DOHH2 (cell line): ENCODE data around the gene SLC9A8.

Source experiments
- H3F3A ChIP-seq: fragments of 200-600 bp; sonication (generic), shearing (Covaris generic); 2 replicates; pipeline ENCODE4 v1.6.0; 2016; ENCODE audit warnings: antibody characterized with exemption, mild to moderate bottlenecking; ENCODE audit not compliant: control insufficient read depth, insufficient read depth
- H3K27ac ChIP-seq: fragments of 200-600 bp; sonication (generic); 2 replicates; pipeline ENCODE4 v1.5.1; 2014; ENCODE audit warnings: low read depth, mild to moderate bottlenecking, low read length, moderate library complexity
- H3K27me3 ChIP-seq: fragments of 200-600 bp; sonication (generic); 2 replicates; pipeline ENCODE4 v1.6.1; 2014; ENCODE audit warnings: mild to moderate bottlenecking, low read length, mixed read lengths; ENCODE audit not compliant: control insufficient read depth
- H3K36me3 ChIP-seq: fragments of 200-600 bp; sonication (generic); 2 replicates; pipeline ENCODE4 v1.6.1; 2014; ENCODE audit warnings: mild to moderate bottlenecking, low read length, moderate library complexity, mixed read lengths; ENCODE audit not compliant: control insufficient read depth
- H3K4me1 ChIP-seq: fragments of 200-600 bp; sonication (generic); 2 replicates; pipeline ENCODE4 v1.6.1; 2014; ENCODE audit warnings: mild to moderate bottlenecking, low read length, mixed read lengths; ENCODE audit not compliant: control insufficient read depth
- H3K4me2 ChIP-seq: fragments of 200-600 bp; sonication (generic); 2 replicates; pipeline ENCODE4 v1.6.0; 2014; ENCODE audit warnings: mild to moderate bottlenecking, low read length, moderate library complexity
- H3K4me3 ChIP-seq: fragments of 200-600 bp; sonication (generic); 2 replicates; pipeline ENCODE4 v1.5.1; 2014; ENCODE audit warnings: mild to moderate bottlenecking, low read length, mixed read lengths
- H3K79me2 ChIP-seq: fragments of 200-600 bp; sonication (generic); 2 replicates; pipeline ENCODE4 v1.6.1; 2014; ENCODE audit warnings: mild to moderate bottlenecking, low read length, mixed read lengths; ENCODE audit not compliant: control insufficient read depth
- H3K9me2 ChIP-seq: fragments of 200-600 bp; sonication (generic); replicated peaks from 2 replicates; pipeline ENCODE4 v1.6.1; 2014; ENCODE audit warnings: mild to moderate bottlenecking, low read length, mixed read lengths; ENCODE audit not compliant: control insufficient read depth
- H3K9me3 ChIP-seq: fragments of 200-600 bp; sonication (generic); 2 replicates; pipeline ENCODE4 v1.6.1; 2014; ENCODE audit warnings: antibody characterized with exemption, low read length, mixed read lengths; ENCODE audit not compliant: control insufficient read depth, insufficient read depth
- H4K20me1 ChIP-seq: fragments of 200-600 bp; sonication (generic); 2 replicates; pipeline ENCODE4 v1.6.0; 2014; ENCODE audit warnings: low read depth, mild to moderate bottlenecking, antibody characterized with exemption, low read length, moderate library complexity; ENCODE audit not compliant: control insufficient read depth, insufficient read depth
- CTCF ChIP-seq: fragments of 200-600 bp; sonication (generic); IDR thresholded peaks from one replicate; pipeline ENCODE4 v1.5.1; 2014; ENCODE audit warnings: antibody characterized with exemption, mild to moderate bottlenecking, low read depth, low read length; ENCODE audit not compliant: poor library complexity, severe bottlenecking
- EZH2phosphoT487 ChIP-seq: fragments of 200-600 bp; sonication (generic); IDR thresholded peaks from 2 replicates; pipeline ENCODE4 v1.6.1; 2017; ENCODE audit warnings: borderline replicate concordance, mild to moderate bottlenecking, antibody characterized with exemption, low read length, moderate library complexity, mixed read lengths

Gene SLC9A8

GRCh38 chr20:49907405-49908257 is 95.0 kb downstream of the SLC9A8 start:
- H3F3A ChIP-seq: no peaks in the 10 kb centered on the region
- no peaks in the 10 kb centered on the region for H3K4me1 ChIP-seq
- no peak overlapping the region for H3K4me2 ChIP-seq
- H3K27me3 ChIP-seq: no peaks in the 10 kb centered on the region
- peaks cover 38% of the 10 kb centered on the region for H3K36me3 ChIP-seq
- no peak for TF ChIP-seq CTCF
- no peak for TF ChIP-seq EZH2phosphoT487
- H3K79me2 ChIP-seq: peaks cover 37% of the 10 kb centered on the region
- no peaks in the 10 kb centered on the region for H3K9me2 ChIP-seq
- H3K4me3 ChIP-seq: no peak overlapping the region
- H3K27ac ChIP-seq: no peak overlapping the region
- no peaks in the 10 kb centered on the region for H3K9me3 ChIP-seq
- no peaks in the 10 kb centered on the region; the same call in 1 of the 2 replicates for H4K20me1 ChIP-seq

DNA sequence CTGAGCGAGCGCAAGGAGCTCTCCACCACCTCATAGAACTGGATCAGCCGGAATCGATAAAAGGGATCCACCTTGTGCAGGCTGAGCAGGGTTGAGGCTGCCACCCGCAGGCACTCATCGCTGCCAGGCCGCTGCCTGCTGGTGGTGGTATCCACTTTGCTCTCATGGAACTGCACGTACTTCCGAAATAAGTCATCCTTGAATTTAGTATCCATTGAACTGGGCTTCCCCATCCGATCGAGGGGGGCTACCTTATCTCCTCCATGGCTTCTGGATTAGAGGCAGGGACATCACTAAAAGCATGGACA is 95.6 kb downstream of the SLC9A8 start:
- Histone ChIP-seq H3F3A (no peaks in the 10 kb centered on the region), H3K27me3 (no peaks in the 10 kb centered on the region), H3K27ac (no peak overlapping the region), H4K20me1 (peaks cover 1% of the 10 kb centered on the region; the same call in 1 of the 2 replicates), H3K36me3 (peaks cover 38% of the 10 kb centered on the region), H3K4me3 (no peak overlapping the region), H3K4me1 (peaks cover 2% of the 10 kb centered on the region), H3K79me2 (peaks cover 43% of the 10 kb centered on the region), H3K4me2 (no peak overlapping the region), H3K9me3 (no peaks in the 10 kb centered on the region), H3K9me2 (no peaks in the 10 kb centered on the region)
- TF ChIP-seq EZH2phosphoT487 (no peak), CTCF (no peak)

DNA sequence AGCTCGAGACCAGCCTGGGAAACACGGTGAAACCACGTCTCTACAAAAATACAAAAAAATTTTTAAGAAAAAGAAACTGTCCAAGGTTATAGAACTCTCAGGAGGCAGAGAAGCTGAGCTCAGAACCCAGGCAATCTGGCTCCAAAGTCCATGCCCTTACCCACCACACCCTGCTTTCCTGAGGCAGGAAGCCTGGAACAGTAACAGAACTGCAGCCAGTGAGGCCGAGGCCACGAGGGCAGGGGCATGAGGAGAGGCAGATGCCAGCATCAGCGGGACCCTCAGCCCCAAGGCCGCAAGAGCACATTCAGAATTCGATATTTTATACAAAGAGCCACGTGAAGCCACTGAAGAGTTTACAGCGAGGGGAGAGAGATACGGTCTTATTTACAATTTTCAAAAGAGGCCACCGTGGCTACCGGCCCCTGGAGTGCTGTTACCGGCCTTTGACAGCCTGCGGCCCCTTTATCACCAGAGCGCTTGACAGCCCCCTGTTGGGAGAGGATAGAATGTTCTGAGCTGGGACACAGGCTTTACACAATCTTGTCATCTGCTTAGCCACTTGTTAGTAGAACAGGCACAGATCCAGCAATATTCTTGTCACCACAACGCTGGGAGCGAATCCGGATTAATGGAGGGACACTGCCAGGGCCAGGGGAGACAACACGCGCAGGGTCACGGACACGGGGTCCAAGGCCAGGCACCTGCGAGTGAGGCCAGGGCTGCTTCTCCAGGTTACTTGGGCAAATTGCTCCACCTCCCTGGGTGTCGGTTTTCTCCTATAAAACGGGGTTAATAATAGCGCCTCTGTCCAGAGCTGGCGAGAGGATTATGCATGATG is 97.1 kb downstream of the SLC9A8 start:
- no peak overlapping the region for H3K27ac ChIP-seq
- no peak for TF ChIP-seq EZH2phosphoT487
- no peak for TF ChIP-seq CTCF

More for the DNA sequence above, 97.1 kb downstream of the SLC9A8 start:
- Histone ChIP-seq H3K36me3 (peaks cover 37% of the 10 kb centered on the region), H3K4me3 (no peak overlapping the region), H4K20me1 (peaks cover 16% of the 10 kb centered on the region), H3K9me3 (no peaks in the 10 kb centered on the region), H3K9me2 (no peaks in the 10 kb centered on the region), H3K4me1 (peaks cover 17% of the 10 kb centered on the region), H3K79me2 (peaks cover 58% of the 10 kb centered on the region), H3K27me3 (no peaks in the 10 kb centered on the region), H3F3A (no peaks in the 10 kb centered on the region), H3K4me2 (no peak overlapping the region)
